Caco-2 (cell line): ENCODE measurements around the gene PRR11. TPM values are rescaled to one million over a fixed set of nuclear protein-coding genes. Genes with fewer than 3 reads are reported as not detected.

Source experiments
- BruUV-seq: library from RNA; stranded (reverse); fragments of 400-500 nt; replicated peaks from 2 replicates; lab custom pipeline; 2021; lab: Mats Ljungman, UMichigan
- CTCF ChIA-PET: fragments of 300-600 bp; sonication (Branson Sonifier 250); formaldehyde crosslinking; loops from one replicate; lab custom pipeline; 2022; ENCODE audit warnings: antibody characterized with exemption; lab: Charles Lee
- POLR2A ChIA-PET: fragments of 300-600 bp; sonication (Branson Sonifier 250); formaldehyde crosslinking; loops from one replicate; lab custom pipeline; 2022; ENCODE audit warnings: antibody characterized with exemption; lab: Charles Lee
- DNase-seq, 2 experiments: peaks; one replicate each; pipeline versions ENCODE4 v3.0.0 to v3.0.0-alpha.2; 2020 to 2022
- H3K27me3 ChIP-seq: replicated peaks from 2 replicates; pipeline ENCODE4 v1.6.0; 2011; ENCODE audit warnings: low read length; ENCODE audit not compliant: control insufficient read depth, insufficient read depth
- H3K36me3 ChIP-seq: 2 replicates; pipeline ENCODE4 v1.5.1; 2011; ENCODE audit warnings: low read length; ENCODE audit not compliant: control insufficient read depth, insufficient read depth
- H3K4me1 ChIP-seq: fragments of 250-450 bp; sonication (Bioruptor Pico); 2 replicates; pipeline ENCODE4 v1.5.1; 2020; ENCODE audit warnings: mild to moderate bottlenecking
- H3K4me3 ChIP-seq: 2 replicates; pipeline ENCODE4 v1.5.1; 2011; ENCODE audit warnings: low read depth, mild to moderate bottlenecking, control low read depth, low read length
- H3K9me3 ChIP-seq: fragments of 250-450 bp; sonication (Bioruptor Pico); 2 replicates; pipeline ENCODE4 v1.5.1; 2020; ENCODE audit warnings: mild to moderate bottlenecking, moderate library complexity
- H3K27ac Mint-ChIP-seq: one replicate; pipeline ENCODE4 v1.8.0; 2022; ENCODE audit warnings: mixed read lengths; ENCODE audit not compliant: unreplicated experiment
- H3K27me3 Mint-ChIP-seq: one replicate; pipeline ENCODE4 v1.8.0; 2022; ENCODE audit warnings: mixed read lengths; ENCODE audit not compliant: insufficient read depth, unreplicated experiment
- H3K36me3 Mint-ChIP-seq: one replicate; pipeline ENCODE4 v1.8.0; 2022; ENCODE audit warnings: mild to moderate bottlenecking, mixed read lengths; ENCODE audit not compliant: insufficient read depth, unreplicated experiment
- H3K4me1 Mint-ChIP-seq: one replicate; pipeline ENCODE4 v1.8.0; 2022; ENCODE audit warnings: low read depth, mixed read lengths; ENCODE audit not compliant: unreplicated experiment
- H3K4me3 Mint-ChIP-seq: one replicate; pipeline ENCODE4 v1.8.0; 2022; ENCODE audit warnings: mild to moderate bottlenecking, moderate library complexity, mixed read lengths; ENCODE audit not compliant: unreplicated experiment
- H3K9me3 Mint-ChIP-seq: one replicate; pipeline ENCODE4 v1.8.0; 2022; ENCODE audit warnings: mixed read lengths; ENCODE audit not compliant: unreplicated experiment
- intact Hi-C: fragments of 100-400 bp; cut with micrococcal nuclease; formaldehyde crosslinking; loops from one replicate; pipeline ENCODE4 v1.10.0; 2022; ENCODE audit not compliant: unreplicated experiment
- total RNA-seq: library from RNA; stranded (reverse); gene quantifications from 2 replicates; pipeline ENCODE4 v1.2.3, GENCODE V29; 2022
- TF ChIP-seq, protein P1 (sequence below), 2 experiments: fragments of 200-600 bp in 1 of 2; IDR thresholded peaks; 1 replicate in 1 of 2; 2 replicates in 1 of 2; pipeline versions ENCODE4 v1.5.1 to v1.8.0; 2011 to 2022; ENCODE audit warnings: antibody characterized with exemption in 1 of 2, control low read depth in 1 of 2, inconsistent platforms in 1 of 2, low read depth in 1 of 2, low read length in 1 of 2, mild to moderate bottlenecking in 1 of 2, moderate library complexity in 1 of 2; ENCODE audit not compliant: insufficient read depth in 1 of 2, severe bottlenecking in 1 of 2, unreplicated experiment in 1 of 2

The PRR11 gene
- total RNA-seq, 1 experiment from 2014 or later = 89.9 TPM

DNA sequence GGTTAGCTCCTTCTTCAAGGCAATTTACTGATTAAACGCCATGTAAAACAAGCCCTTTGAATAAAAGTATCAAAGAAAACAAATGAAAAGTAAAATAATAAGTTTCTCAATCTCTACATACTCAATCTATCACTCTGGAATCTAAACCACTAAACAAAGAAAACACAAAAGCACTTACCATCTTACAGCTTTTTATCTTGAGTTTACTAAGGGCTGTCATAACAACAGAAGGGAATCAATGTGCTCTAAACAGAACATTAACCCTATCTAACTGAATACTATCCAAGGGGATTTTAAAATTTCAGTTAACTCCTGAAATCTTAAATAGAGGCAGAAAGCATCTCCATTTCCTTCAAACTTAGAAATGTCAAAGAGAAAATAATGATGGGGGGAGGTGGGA is 4.0 kb upstream of the PRR11 start:
- Mint-ChIP-seq H3K9me3 (no peaks in the 10 kb centered on the region), H3K27ac (peak overlapping the region; percentile 37), H3K36me3 (peaks cover 7% of the 10 kb centered on the region), H3K4me1 (peaks cover 20% of the 10 kb centered on the region), H3K27me3 (no peaks in the 10 kb centered on the region), H3K4me3 (peak overlapping the region; percentile 44)
- intact Hi-C loops = no loop called here
- peaks cover 20% of the 10 kb centered on the region for H3K4me1 ChIP-seq
- BruUV-seq = no TSS peak
- no peaks in the 10 kb centered on the region for H3K27me3 ChIP-seq
- POLR2A ChIA-PET = interaction anchor here (1.2 kb wide), 1 partner anchor 1068 kb away, joined by 4 read pairs; the partner anchor contains the start of gene DYNLL2
- CTCF ChIA-PET = no interaction called here
- H3K9me3 ChIP-seq = no peaks in the 10 kb centered on the region
- H3K4me3 ChIP-seq = no peak overlapping the region
- no peaks in the 10 kb centered on the region for H3K36me3 ChIP-seq
- TF ChIP-seq, protein P1, sequence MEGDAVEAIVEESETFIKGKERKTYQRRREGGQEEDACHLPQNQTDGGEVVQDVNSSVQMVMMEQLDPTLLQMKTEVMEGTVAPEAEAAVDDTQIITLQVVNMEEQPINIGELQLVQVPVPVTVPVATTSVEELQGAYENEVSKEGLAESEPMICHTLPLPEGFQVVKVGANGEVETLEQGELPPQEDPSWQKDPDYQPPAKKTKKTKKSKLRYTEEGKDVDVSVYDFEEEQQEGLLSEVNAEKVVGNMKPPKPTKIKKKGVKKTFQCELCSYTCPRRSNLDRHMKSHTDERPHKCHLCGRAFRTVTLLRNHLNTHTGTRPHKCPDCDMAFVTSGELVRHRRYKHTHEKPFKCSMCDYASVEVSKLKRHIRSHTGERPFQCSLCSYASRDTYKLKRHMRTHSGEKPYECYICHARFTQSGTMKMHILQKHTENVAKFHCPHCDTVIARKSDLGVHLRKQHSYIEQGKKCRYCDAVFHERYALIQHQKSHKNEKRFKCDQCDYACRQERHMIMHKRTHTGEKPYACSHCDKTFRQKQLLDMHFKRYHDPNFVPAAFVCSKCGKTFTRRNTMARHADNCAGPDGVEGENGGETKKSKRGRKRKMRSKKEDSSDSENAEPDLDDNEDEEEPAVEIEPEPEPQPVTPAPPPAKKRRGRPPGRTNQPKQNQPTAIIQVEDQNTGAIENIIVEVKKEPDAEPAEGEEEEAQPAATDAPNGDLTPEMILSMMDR (IDR thresholded peaks at IDR 0.05; ENCODE audit: insufficient read depth in 1 of 2, low read depth in 1 of 2, low read length in 1 of 2, severe bottlenecking in 1 of 2, unreplicated experiment in 1 of 2) = no peak
- DNase-seq = no peak

DNA sequence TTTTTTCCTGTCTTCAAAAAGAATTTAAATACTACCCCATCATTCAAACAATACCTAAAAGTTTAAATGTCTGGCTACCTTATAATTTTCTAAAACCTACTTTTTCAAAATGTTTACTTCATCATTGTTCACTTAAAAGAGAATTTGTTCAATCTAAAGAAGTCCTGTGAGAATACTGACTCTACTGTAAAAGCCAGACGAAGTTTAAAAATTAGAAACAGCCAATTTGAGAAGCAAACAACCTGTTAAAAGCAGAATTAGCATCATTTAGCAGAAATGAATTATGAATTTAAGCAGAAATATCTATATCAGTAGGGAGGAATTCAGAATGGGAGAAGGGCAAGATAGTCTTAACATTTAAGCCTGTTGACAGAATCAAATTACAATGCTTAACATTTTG is 2.6 kb upstream of the PRR11 start:
- peak overlapping the region; percentile 81 for H3K4me3 ChIP-seq
- H3K27ac Mint-ChIP-seq = no peak overlapping the region

DNA sequence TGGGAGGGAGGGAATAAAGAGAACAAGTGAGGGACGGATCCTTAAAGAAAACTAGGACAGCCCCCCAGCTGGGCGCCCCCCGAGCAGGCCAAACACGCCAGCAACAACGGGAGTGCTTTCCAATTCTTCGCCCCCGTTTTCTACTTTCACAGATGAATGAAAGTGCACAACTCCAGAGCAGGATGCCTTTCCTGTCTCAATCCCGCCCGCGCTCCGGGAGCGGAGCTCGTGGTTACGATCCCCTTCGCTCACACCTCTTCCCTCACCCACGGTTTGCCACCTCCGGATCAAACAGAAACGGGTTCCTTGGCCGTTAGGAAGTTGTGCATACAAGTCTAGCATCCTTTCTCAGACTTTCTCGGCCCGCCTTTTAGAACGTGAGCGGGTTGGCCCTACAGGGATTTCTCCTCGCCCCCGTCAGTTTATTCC is 1.2 kb upstream of the PRR11 start:
- TF ChIP-seq, protein P1 (IDR thresholded peaks at IDR 0.05; ENCODE audit: insufficient read depth in 1 of 2, low read depth in 1 of 2, low read length in 1 of 2, severe bottlenecking in 1 of 2, unreplicated experiment in 1 of 2) = no peak
- Histone ChIP-seq H3K4me3 (peak overlapping the region; percentile 81), H3K36me3 (no peaks in the 10 kb centered on the region), H3K27me3 (no peaks in the 10 kb centered on the region), H3K9me3 (no peaks in the 10 kb centered on the region), H3K4me1 (peaks cover 20% of the 10 kb centered on the region)
- Mint-ChIP-seq H3K27ac (no peak overlapping the region), H3K27me3 (no peaks in the 10 kb centered on the region), H3K36me3 (peaks cover 7% of the 10 kb centered on the region), H3K4me1 (peaks cover 31% of the 10 kb centered on the region), H3K4me3 (no peak overlapping the region), H3K9me3 (no peaks in the 10 kb centered on the region)
- intact Hi-C loops = loop anchor here (2.0 kb wide), 1 partner anchor 636 kb away; no protein-coding TSS in a partner anchor
- BruUV-seq = TSS peak; percentile 44
- ChIA-PET CTCF (interaction anchor here (1.3 kb wide), 1 partner anchor 66 kb away, joined by 3 read pairs; the partner anchor contains the start of gene GDPD1), POLR2A (interaction anchor here (0.6 to 2.1 kb wide), 5 partner anchors 18 to 462 kb away, joined by 3 to 38 read pairs (median 7); partner anchors contain the start of genes SMG8, TEX14 and TRIM37)
- peak in 1 of 2 experiments; percentile 58 for DNase-seq

More for the DNA sequence above, 2.6 kb upstream of the PRR11 start:
- TF ChIP-seq, protein P1 (IDR thresholded peaks at IDR 0.05; ENCODE audit: insufficient read depth in 1 of 2, low read depth in 1 of 2, low read length in 1 of 2, severe bottlenecking in 1 of 2, unreplicated experiment in 1 of 2) = no peak
- H3K27me3 Mint-ChIP-seq = no peaks in the 10 kb centered on the region
- Histone ChIP-seq H3K4me1 (peaks cover 20% of the 10 kb centered on the region), H3K36me3 (no peaks in the 10 kb centered on the region), H3K27me3 (no peaks in the 10 kb centered on the region), H3K9me3 (no peaks in the 10 kb centered on the region)
- ChIA-PET CTCF (no interaction called here), POLR2A (no interaction called here)
- peaks cover 20% of the 10 kb centered on the region for H3K4me1 Mint-ChIP-seq
- intact Hi-C loops = no loop called here
- H3K9me3 Mint-ChIP-seq = no peaks in the 10 kb centered on the region
- no TSS peak for BruUV-seq
- DNase-seq = no peak
- H3K4me3 Mint-ChIP-seq = no peak overlapping the region
- no peaks in the 10 kb centered on the region for H3K36me3 Mint-ChIP-seq
